GM06990 (cell line): ENCODE results near the gene IRAK1.

ENCODE experiments used
- DNase-seq: peaks from one replicate; pipeline ENCODE4 v3.0.0-alpha.2; 2011; ENCODE audit not compliant: insufficient read length; ENCODE audit errors: extremely low read depth
- H3K27me3 ChIP-seq: replicated peaks from 2 replicates; pipeline ENCODE4 v1.6.0; 2011; ENCODE audit warnings: low read length; ENCODE audit not compliant: control insufficient read depth, insufficient read depth
- H3K36me3 ChIP-seq: 2 replicates; pipeline ENCODE4 v1.5.1; 2011; ENCODE audit warnings: low read length; ENCODE audit not compliant: control insufficient read depth, insufficient read depth
- H3K4me3 ChIP-seq: replicated peaks from 2 replicates; pipeline ENCODE4 v1.5.1; 2011; ENCODE audit warnings: low read depth, mild to moderate bottlenecking, control low read depth, low read length
- TF ChIP-seq, protein P1 (sequence below): IDR thresholded peaks from 2 replicates; pipeline ENCODE4 v1.5.1; 2011; ENCODE audit warnings: low read length, control low read depth, mild to moderate bottlenecking, inconsistent platforms; ENCODE audit not compliant: insufficient read depth, poor library complexity, severe bottlenecking

Gene IRAK1

DNA sequence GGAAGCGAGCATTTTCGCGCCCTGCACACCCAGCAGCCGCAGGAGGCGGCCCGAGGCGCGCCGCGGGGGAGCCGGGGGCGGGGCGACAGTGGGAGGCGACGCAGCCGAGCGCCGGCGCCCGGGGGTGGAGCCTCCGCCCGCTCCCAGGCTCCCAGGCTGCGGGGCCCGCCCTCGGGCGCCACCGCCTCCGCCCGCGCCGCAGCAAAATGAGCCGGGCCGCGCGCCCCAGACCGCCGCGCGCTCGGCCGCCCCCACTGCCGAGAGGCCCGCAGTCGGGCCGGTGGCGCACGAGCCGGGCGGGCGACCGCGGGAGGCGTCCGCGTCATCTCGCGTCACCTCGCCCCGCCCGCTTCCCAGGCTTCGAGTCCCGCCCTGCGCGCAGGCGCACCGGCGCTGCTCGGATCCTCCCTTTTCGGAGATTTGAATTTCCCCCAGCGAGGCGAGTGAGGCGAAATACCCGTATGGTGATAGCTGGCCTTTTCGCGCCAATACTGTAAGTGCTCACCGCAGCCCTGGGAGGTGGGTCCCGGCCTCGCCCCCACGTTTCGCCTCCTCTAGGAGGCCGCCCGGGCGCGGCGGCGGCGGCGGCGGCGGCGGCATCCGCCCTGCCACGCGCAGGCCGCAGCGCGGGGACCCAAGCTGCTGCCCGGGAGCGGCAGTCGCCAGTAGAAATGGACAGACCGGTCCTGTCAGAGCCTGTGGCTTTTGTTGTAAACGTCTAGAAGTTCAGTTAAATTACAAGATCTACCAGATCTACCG lies 47.2 kb downstream of the IRAK1 start, which contains the start of gene TMEM187:
Gene TMEM187 (plus strand): TSS at position 387 of the 759 bp plus-strand sequence. CDS start 9,309 bp downstream, outside the sequence.
- DNase-seq, result peak; percentile 96
- Histone ChIP-seq H3K4me3 (peak within 1 kb of the TSS; percentile 83), H3K36me3 (no peaks in the 10 kb centered on the region), H3K27me3 (no peaks in the 10 kb centered on the region)
- TF ChIP-seq, protein P1, sequence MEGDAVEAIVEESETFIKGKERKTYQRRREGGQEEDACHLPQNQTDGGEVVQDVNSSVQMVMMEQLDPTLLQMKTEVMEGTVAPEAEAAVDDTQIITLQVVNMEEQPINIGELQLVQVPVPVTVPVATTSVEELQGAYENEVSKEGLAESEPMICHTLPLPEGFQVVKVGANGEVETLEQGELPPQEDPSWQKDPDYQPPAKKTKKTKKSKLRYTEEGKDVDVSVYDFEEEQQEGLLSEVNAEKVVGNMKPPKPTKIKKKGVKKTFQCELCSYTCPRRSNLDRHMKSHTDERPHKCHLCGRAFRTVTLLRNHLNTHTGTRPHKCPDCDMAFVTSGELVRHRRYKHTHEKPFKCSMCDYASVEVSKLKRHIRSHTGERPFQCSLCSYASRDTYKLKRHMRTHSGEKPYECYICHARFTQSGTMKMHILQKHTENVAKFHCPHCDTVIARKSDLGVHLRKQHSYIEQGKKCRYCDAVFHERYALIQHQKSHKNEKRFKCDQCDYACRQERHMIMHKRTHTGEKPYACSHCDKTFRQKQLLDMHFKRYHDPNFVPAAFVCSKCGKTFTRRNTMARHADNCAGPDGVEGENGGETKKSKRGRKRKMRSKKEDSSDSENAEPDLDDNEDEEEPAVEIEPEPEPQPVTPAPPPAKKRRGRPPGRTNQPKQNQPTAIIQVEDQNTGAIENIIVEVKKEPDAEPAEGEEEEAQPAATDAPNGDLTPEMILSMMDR, result no peak

DNA sequence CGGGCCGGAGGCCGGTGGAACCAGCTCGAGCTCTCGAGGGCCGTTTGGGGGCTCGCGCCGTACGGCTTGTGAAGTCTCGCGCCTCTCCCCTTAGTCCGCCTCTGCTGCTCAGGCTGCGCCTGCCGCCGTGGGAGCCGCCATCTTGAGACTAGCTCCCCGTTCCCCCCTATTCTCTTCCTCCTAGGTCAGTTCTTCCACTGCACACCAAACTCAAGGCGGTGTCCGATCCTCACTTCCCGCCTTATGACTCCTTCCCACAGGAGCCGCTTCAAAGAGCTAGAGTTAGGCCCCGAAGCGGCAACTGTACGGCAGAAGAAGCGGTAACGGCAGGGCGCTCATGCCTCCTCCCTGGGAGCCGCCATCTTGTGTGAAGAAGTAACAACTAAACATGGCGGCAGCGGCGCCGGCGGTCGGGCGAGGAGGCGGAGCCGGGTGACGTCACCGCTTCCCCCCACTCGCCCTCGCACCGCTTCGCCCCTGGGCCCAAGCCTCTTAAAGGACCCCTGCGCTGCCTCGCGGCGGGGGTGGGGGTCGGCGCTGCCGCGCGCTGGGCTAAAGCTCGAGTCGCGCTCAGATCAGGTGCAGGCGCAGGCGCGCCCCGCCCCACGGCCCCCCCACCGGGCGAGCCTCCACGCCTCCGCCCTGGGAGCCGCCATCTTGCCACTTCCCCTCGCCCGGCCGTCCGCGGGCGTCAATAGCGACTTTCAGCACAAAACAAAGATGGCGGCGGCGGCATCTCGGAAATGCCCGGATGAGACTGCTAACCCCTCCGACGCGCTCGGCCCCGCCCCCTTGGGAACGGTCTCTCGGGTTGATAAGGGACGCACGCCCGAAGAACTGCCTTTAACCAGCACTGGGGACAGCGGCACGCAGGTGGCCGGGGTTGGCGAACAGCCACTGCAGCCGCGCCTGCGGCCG lies 48.0 kb downstream of the IRAK1 start, which contains the start of gene HCFC1:
Gene HCFC1 (minus strand): TSS at position 369 of the 918 bp plus-strand sequence. CDS start 978 bp downstream, outside the sequence.
- DNase-seq, result peak; percentile 97
- H3K36me3 ChIP-seq, result no peaks in the 10 kb centered on the region
- TF ChIP-seq, protein P1, result no peak
- peak within 1 kb of the TSS; percentile 83 for H3K4me3 ChIP-seq
- no peaks in the 10 kb centered on the region for H3K27me3 ChIP-seq

DNA sequence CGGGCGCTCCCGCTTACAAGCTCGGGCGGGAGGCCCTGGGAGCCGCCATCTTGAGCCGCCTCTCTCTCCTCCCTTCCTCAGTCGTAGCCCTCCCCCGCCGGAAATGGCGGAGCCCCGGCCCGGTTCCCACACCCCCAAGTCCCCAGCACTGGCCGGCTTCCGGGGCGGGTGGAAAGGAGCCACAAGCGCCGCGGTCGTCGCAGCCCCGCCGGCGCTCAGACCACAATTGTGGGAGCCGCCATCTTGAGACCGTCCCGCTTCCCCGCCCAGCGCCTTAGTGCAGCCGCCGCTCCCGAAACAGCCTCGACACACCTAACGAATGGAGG lies 48.6 kb downstream of the IRAK1 start:
- Histone ChIP-seq H3K4me3 (peak overlapping the region; percentile 83), H3K36me3 (no peaks in the 10 kb centered on the region), H3K27me3 (no peaks in the 10 kb centered on the region)
- TF ChIP-seq, protein P1, result no peak
- peak; percentile 95 for DNase-seq

DNA sequence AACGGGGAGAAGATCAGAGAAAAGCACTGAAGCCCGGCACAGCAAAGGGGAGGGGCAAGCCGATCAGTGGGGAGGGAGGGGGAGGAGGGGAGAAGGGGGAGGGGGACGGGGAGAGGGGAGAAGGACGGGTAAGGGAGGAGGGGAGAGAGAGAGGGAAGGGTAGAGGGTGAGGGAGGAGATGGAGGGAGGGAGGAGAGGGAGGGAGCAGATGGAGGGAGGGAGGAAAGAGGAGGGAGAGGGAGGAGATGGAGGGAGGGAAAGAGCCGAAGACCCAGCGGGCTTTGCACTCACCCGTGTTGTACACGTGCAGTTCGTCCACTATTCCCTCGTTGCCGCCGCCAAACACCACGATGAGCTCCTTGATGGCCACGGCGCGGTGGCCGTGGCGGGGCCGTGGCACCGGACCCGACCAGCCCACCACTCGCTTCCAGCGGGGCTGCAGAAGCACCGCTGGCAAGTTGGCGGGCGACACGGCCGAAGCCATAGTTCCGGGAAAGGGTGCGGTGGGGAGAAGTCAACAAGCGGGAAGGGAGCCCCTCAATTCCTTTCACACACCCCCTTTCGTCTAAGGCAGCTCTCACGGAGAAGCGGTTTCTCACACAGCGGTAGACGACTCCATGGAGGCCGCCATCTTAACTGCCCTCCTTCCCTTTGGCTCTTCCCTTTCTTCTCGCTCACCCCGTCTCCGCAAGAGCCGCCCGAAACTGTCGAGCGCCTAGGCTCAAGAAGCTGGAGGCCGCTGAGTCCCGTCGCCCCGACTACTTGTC lies 49.2 kb downstream of the IRAK1 start:
- Histone ChIP-seq H3K36me3 (no peaks in the 10 kb centered on the region), H3K27me3 (no peaks in the 10 kb centered on the region), H3K4me3 (peak overlapping the region; percentile 83)
- TF ChIP-seq, protein P1, result no peak
- DNase-seq, result no peak

DNA sequence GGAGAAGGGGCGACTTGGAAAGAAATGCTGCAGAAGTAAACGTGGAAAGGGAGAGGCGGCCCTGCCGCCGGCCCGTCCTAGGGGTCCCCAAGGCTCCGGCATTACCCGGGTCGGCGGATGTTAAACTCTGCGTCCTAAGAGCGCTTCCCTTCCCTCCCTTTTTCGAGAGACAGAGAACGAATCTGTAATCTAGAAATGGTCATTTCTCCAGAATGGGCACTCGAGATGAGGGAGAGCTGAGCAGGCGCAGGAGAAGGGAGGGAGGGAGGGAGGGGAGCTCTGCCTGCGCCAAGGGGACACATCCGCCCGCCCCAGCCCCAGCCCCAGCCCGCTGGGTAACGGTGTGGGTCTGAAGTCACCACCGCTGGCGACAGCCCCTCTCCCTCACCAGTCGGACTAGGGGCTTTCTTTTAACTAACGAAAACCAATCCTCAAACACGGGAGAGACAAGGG lies 49.8 kb downstream of the IRAK1 start:
- DNase-seq, result no peak
- TF ChIP-seq, protein P1, result no peak

More for the DNA sequence above, 49.8 kb downstream of the IRAK1 start:
- H3K27me3 ChIP-seq, result no peaks in the 10 kb centered on the region
- no peaks in the 10 kb centered on the region for H3K36me3 ChIP-seq
- H3K4me3 ChIP-seq, result peak overlapping the region; percentile 83
